ENCODE data around the gene PPP1R11. TPM values are rescaled to one million over a fixed set of nuclear protein-coding genes. Genes with fewer than 3 reads are reported as not detected.
A peak's percentile ranks its signal among the peaks of the same experiment; 100 is the strongest.

PPP1R11 gene
- total and polyA plus RNA-seq, 2 experiments from 2014 or later = 19.6 to 26.6 TPM

DNA sequence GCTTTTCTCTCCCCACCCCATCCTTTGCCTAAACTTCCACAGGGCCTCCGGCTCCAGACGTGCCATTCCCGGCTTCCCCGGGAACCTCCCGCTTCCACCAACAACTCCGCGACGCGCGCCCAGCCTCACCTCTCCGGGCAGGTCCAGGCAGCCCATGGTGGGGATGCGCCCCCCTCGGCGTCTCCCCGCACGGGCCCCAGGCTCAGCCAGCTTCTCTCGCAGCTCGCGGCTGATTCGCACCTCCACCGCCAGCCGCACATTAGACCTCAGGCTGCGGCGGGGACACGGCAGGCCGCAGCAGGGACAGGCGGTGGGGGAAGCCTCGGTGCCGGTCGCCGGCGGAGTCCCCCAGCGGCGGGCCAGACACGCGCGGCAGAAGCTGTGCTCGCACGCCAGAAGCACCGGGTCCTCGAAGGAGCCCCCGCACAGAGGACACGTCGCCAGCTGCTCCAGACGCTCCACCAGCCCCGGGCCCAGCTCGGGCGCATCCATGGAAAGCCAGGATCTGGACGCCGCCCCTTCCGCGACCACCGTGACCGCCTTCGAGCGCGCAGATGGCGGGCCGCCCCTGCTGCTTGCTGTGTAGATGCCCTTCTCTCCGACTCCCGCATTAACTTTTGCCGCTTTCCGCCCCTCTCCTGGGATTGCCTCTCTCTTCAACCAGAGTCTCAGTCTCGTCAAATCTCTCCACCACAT, 8.2 kb downstream of the PPP1R11 start, which contains the start of gene RNF39:
TSS of gene RNF39 (minus strand) at position 676 of the 696 bp plus-strand sequence. CDS start at position 492, 184 bp downstream.
- no peaks in the 10 kb centered on the region for H3K79me2 ChIP-seq (replicated peaks; ENCODE audit: insufficient read depth)
- peak within 1 kb of the TSS; percentile 87 for H3K4me3 Mint-ChIP-seq
- no peak within 1 kb of the TSS for H3K27ac ChIP-seq (ENCODE audit: low read depth)
- H3F3A ChIP-seq (replicated peaks; ENCODE audit: low read depth) = 0 out of 2 replicates have a peak, but pooled peaks cover 5% of the 10 kb centered on the region
- peaks cover 30% of the 10 kb centered on the region for H3K4me1 Mint-ChIP-seq
- DNase-seq (ENCODE audit: low spot score) = no peak
- no peak for TF ChIP-seq POLR2AphosphoS5 (IDR thresholded peaks at IDR 0.05; ENCODE audit: low read depth)
- TF ChIP-seq JUNB (IDR thresholded peaks at IDR 0.05; ENCODE audit: unreplicated experiment) = no peak
- no peak for TF ChIP-seq NANOG (IDR thresholded peaks at IDR 0.05; ENCODE audit: borderline replicate concordance)
- TF ChIP-seq, protein P1, sequence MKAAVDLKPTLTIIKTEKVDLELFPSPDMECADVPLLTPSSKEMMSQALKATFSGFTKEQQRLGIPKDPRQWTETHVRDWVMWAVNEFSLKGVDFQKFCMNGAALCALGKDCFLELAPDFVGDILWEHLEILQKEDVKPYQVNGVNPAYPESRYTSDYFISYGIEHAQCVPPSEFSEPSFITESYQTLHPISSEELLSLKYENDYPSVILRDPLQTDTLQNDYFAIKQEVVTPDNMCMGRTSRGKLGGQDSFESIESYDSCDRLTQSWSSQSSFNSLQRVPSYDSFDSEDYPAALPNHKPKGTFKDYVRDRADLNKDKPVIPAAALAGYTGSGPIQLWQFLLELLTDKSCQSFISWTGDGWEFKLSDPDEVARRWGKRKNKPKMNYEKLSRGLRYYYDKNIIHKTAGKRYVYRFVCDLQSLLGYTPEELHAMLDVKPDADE (IDR thresholded peaks at IDR 0.05) = no peak
- TF ChIP-seq, protein P2, sequence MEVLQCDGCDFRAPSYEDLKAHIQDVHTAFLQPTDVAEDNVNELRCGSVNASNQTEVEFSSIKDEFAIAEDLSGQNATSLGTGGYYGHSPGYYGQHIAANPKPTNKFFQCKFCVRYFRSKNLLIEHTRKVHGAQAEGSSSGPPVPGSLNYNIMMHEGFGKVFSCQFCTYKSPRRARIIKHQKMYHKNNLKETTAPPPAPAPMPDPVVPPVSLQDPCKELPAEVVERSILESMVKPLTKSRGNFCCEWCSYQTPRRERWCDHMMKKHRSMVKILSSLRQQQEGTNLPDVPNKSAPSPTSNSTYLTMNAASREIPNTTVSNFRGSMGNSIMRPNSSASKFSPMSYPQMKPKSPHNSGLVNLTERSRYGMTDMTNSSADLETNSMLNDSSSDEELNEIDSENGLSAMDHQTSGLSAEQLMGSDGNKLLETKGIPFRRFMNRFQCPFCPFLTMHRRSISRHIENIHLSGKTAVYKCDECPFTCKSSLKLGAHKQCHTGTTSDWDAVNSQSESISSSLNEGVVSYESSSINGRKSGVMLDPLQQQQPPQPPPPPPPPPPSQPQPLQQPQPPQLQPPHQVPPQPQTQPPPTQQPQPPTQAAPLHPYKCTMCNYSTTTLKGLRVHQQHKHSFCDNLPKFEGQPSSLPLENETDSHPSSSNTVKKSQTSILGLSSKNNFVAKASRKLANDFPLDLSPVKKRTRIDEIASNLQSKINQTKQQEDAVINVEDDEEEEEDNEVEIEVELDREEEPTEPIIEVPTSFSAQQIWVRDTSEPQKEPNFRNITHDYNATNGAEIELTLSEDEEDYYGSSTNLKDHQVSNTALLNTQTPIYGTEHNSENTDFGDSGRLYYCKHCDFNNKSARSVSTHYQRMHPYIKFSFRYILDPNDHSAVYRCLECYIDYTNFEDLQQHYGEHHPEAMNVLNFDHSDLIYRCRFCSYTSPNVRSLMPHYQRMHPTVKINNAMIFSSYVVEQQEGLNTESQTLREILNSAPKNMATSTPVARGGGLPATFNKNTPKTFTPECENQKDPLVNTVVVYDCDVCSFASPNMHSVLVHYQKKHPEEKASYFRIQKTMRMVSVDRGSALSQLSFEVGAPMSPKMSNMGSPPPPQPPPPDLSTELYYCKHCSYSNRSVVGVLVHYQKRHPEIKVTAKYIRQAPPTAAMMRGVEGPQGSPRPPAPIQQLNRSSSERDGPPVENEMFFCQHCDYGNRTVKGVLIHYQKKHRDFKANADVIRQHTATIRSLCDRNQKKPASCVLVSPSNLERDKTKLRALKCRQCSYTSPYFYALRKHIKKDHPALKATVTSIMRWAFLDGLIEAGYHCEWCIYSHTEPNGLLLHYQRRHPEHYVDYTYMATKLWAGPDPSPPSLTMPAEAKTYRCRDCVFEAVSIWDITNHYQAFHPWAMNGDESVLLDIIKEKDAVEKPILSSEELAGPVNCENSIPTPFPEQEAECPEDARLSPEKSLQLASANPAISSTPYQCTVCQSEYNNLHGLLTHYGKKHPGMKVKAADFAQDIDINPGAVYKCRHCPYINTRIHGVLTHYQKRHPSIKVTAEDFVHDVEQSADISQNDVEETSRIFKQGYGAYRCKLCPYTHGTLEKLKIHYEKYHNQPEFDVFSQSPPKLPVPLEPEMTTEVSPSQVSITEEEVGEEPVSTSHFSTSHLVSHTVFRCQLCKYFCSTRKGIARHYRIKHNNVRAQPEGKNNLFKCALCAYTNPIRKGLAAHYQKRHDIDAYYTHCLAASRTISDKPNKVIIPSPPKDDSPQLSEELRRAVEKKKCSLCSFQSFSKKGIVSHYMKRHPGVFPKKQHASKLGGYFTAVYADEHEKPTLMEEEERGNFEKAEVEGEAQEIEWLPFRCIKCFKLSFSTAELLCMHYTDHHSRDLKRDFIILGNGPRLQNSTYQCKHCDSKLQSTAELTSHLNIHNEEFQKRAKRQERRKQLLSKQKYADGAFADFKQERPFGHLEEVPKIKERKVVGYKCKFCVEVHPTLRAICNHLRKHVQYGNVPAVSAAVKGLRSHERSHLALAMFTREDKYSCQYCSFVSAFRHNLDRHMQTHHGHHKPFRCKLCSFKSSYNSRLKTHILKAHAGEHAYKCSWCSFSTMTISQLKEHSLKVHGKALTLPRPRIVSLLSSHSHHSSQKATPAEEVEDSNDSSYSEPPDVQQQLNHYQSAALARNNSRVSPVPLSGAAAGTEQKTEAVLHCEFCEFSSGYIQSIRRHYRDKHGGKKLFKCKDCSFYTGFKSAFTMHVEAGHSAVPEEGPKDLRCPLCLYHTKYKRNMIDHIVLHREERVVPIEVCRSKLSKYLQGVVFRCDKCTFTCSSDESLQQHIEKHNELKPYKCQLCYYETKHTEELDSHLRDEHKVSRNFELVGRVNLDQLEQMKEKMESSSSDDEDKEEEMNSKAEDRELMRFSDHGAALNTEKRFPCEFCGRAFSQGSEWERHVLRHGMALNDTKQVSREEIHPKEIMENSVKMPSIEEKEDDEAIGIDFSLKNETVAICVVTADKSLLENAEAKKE (CRISPR knock-in tag; IDR thresholded peaks at IDR 0.05) = no peak
- TF ChIP-seq STAT1 (IDR thresholded peaks at IDR 0.05; ENCODE audit: unreplicated experiment) = no peak
- TF ChIP-seq ZNF331 (CRISPR knock-in tag; IDR thresholded peaks at IDR 0.05; ENCODE audit: low read depth) = no peak
- H3K27me3 ChIP-seq (ENCODE audit: insufficient read depth) = peaks cover 100% of the 10 kb centered on the region
- H3K27ac Mint-ChIP-seq = no peak within 1 kb of the TSS
- H3K36me3 ChIP-seq (ENCODE audit: insufficient read depth) = no peaks in the 10 kb centered on the region
- H3K27me3 Mint-ChIP-seq (ENCODE audit: insufficient read depth, low read depth, poor library complexity) = peaks cover 65% of the 10 kb centered on the region
- ATAC-seq = peak; percentile 15
- peaks cover 6% of the 10 kb centered on the region; the same call in 1 of the 2 replicates for H4K20me1 ChIP-seq (replicated peaks; ENCODE audit: insufficient read depth)
- H2AFZ ChIP-seq = peak within 1 kb of the TSS; percentile 100
- peaks cover under 1% of the 10 kb centered on the region; the same call in 1 of the 3 replicates for H3K36me3 Mint-ChIP-seq (ENCODE audit: low read depth)
- peaks cover 23% of the 10 kb centered on the region for H3K4me1 ChIP-seq (ENCODE audit: insufficient read depth)
- peak within 1 kb of the TSS; percentile 79 for H3K4me3 ChIP-seq
- H3K4me2 ChIP-seq = peak within 1 kb of the TSS; percentile 99
- H3K9me2 ChIP-seq (ENCODE audit: insufficient read depth) = peaks cover 2% of the 10 kb centered on the region; the same call in 1 of the 2 replicates
- peaks cover 2% of the 10 kb centered on the region; the same call in 1 of the 3 replicates for H3K9me3 Mint-ChIP-seq
